GM12874 (cell line): ENCODE results near the gene BMPR1B.

Experiments used
- TF ChIP-seq, protein P1 (sequence below): IDR thresholded peaks from 2 replicates; pipeline ENCODE4 v1.5.1; 2011; ENCODE audit warnings: low read depth, mild to moderate bottlenecking, control low read depth, low read length, moderate library complexity; ENCODE audit not compliant: insufficient read depth

The BMPR1B gene

DNA sequence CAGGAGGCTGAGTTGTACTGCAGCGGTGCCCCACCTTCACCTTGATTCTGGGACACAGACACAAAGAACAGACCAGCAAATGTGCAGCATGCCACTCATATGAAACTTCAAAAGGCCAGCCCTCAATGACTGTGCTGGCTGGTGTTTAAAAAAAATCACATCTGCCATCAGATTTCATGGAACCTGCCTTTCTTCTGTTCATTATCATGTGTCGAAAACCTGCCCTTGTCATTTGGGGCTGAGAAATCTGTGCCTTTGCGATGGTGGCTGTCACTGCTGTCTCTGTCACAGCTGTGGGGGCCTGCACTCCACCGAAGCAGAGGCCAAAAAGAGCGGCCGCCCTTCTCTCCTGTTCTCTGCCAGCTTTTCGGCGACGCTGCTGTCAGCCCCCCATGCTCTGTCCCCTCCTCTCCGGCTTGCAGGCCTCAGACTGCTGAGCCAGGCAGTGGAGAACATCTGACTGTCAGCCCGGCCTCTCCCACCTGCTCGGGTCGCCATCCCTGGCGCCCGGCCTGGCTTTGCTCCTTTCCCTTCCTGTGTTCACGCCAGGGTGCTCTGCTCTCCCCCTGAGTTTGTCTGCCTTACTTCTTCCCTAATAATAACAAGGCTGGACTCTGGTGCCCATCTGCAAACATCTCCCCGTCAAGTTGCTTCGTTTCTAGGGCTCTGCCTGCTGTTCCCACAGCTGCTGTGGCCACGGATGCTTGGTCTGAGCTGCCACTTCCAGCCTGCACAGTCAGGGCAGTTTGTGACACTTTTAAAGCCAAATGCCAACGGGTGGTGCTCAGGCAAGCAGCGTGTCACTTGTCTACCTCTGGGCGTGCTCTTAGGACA is 435.9 kb downstream of the BMPR1B start:
- TF ChIP-seq, protein P1, sequence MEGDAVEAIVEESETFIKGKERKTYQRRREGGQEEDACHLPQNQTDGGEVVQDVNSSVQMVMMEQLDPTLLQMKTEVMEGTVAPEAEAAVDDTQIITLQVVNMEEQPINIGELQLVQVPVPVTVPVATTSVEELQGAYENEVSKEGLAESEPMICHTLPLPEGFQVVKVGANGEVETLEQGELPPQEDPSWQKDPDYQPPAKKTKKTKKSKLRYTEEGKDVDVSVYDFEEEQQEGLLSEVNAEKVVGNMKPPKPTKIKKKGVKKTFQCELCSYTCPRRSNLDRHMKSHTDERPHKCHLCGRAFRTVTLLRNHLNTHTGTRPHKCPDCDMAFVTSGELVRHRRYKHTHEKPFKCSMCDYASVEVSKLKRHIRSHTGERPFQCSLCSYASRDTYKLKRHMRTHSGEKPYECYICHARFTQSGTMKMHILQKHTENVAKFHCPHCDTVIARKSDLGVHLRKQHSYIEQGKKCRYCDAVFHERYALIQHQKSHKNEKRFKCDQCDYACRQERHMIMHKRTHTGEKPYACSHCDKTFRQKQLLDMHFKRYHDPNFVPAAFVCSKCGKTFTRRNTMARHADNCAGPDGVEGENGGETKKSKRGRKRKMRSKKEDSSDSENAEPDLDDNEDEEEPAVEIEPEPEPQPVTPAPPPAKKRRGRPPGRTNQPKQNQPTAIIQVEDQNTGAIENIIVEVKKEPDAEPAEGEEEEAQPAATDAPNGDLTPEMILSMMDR = no peak

DNA sequence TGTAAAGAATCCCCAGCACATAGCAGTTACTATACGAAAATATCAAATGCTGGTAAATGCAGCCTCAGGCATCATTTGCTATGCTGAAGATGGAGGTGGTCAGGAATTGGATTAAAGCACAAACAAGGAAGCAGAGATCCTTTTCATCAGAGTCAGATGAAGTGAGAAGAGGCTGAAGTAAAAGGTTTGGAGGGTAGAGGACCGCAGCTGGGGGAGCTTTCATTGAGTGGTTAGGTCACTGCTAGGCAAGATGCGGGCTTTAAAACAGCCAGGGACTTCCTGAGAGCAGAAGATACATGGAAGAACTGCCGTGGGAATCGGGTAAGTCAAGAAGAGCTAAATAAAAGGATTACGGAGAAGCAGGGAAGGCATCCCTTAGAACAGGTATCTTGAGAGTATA is 439.6 kb downstream of the BMPR1B start:
- TF ChIP-seq, protein P1 = no peak

DNA sequence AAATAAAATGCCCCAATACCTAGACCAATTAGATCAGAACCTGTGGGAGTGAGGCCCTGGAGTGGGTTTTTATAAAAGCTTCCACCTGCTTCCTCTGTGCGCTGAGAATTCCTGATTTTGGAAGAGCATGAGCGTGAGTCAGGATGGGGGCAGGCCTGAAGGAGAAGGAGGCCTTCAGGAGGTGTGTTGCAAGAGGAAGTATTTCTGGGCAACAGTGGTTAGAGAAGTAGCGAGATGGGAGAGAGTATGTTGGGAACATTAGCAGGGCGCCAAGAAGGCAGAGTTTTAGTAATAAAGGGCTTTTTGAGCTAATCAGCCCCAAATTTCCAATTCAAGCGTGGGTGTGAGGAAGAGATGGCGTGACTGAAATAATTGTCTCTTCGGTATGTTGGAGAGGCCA is 441.2 kb downstream of the BMPR1B start:
- TF ChIP-seq, protein P1 = no peak

DNA sequence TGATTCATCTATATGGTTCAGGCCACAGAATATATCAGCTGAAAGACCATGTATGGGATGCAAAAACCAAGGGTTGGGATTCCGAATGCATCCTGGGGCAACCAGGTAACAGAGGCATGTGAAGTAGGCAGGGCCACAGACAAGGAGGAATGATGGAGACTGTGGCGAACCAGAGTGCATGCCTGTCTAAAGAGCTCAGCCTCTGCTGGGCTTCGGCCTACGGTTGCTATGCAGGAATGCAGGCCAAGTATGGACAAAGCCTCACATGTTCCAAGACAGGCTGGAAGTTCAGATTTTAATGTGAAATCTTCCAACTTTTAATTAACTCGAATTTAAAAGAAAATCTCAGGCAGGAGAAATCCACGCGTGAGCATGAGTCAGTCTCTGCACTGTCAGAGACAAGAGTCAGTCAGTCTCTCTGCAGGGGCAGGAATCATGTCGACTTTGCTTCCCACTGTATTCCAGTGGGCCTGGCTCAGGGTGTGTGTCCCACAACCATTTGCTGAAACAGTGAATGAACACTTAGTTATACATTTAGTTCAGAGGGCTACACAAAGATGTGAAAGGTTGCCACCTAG is 446.6 kb downstream of the BMPR1B start:
- TF ChIP-seq, protein P1 = no peak

DNA sequence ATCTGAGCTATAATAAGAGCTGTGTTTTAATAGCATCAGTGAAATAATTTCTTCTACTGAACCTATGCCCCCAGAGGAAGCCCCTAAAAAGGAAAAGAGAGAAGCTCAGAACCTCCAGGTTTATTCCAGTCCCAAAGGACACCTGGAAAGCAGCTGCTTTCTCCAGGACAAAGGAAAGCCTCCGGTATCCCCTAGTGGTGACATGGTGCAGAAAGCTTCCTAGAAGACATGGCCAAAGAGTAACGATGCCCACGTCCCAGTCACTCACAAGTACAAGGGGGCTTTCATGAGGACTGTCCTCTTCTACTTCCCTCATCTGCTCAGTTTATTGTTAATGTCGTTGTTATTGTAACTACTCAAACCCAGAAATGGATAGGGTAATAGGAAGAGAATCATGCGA is 447.1 kb downstream of the BMPR1B start:
- TF ChIP-seq, protein P1 = peak; percentile 27; the same call in 1 of the 2 replicates
